A549 (cell line): Measurements from ENCODE around the gene MTIF3. TPM values are rescaled to one million over a fixed set of nuclear protein-coding genes. Genes with fewer than 3 reads are reported as not detected.

Source experiments
- ATAC-seq, 2 experiments: fragments of 200-7000 bp in 1 of 2; fragments of >200 bp in 1 of 2; cut with Nextera tagmentation in 1 of 2; cut with Tn5 transposase in 1 of 2; 3 replicates each; pipeline versions ENCODE4 v1.8.0 to v1.9.1; 2018 to 2020; ENCODE audit warnings: mild to moderate bottlenecking in 1 of 2, moderate library complexity in 1 of 2
- CTCF ChIA-PET: fragments of 300-600 bp; sonication (Branson Sonifier 250); formaldehyde crosslinking; extraction: SDS; loops from one replicate; lab custom pipeline; 2021; ENCODE audit warnings: antibody characterized with exemption, inconsistent platforms; lab: Yijun Ruan, JAX
- POLR2A ChIA-PET: fragments of 350-600 bp; formaldehyde crosslinking; extraction: SDS; loops from one replicate; lab custom pipeline; 2021; ENCODE audit warnings: antibody characterized with exemption, inconsistent platforms; lab: Yijun Ruan, JAX
- DNase-seq, 2 experiments: peaks; one replicate each; pipeline versions ENCODE4 v3.0.0 to v3.0.0-alpha.2; 2011 to 2016; ENCODE audit warnings: low read depth in 1 of 2, low spot score in 1 of 2
- FAIRE-seq: peaks from 2 replicates; lab custom pipeline; 2011; peaks lifted over from hg19 to GRCh38; lab: Jason Lieb, UNC
- H3K27ac ChIP-seq, 2 experiments: fragments of >200 bp; sonication (Bioruptor Twin); formaldehyde crosslinking; 3 replicates each; pipeline ENCODE4 v1.5.1; 2016 to 2017
- H3K4me1 ChIP-seq: fragments of >200 bp; sonication (Bioruptor Twin); formaldehyde crosslinking; 3 replicates; pipeline ENCODE4 v1.6.1; 2016
- H3K4me2 ChIP-seq: fragments of >200 bp; sonication (Bioruptor Twin); formaldehyde crosslinking; 3 replicates; pipeline ENCODE4 v1.6.1; 2016
- H3K4me3 ChIP-seq: fragments of >200 bp; sonication (Bioruptor Twin); formaldehyde crosslinking; 3 replicates; pipeline ENCODE4 v1.5.1; 2016
- H3K9me3 ChIP-seq: fragments of >200 bp; sonication (Bioruptor Twin); formaldehyde crosslinking; 3 replicates; pipeline ENCODE4 v1.6.1; 2016
- BHLHE40 ChIP-seq: IDR thresholded peaks from 2 replicates; pipeline ENCODE4 v1.6.1; 2012; ENCODE audit warnings: low read depth, low read length, inconsistent platforms
- CBX2 ChIP-seq: fragments of 200-600 bp; sonication (generic); IDR thresholded peaks from 2 replicates; pipeline ENCODE4 v1.6.1; 2016; ENCODE audit warnings: low read depth, mild to moderate bottlenecking, borderline replicate concordance
- CEBPB ChIP-seq, 2 experiments: fragments of >200 bp in 1 of 2; sonication (Bioruptor Twin) in 1 of 2; formaldehyde crosslinking in 1 of 2; IDR thresholded peaks; 2 replicates each; pipeline ENCODE4 v1.6.1; 2012 to 2016
- CHD2 ChIP-seq: fragments of 150-350 bp; IDR thresholded peaks from 2 replicates; pipeline ENCODE4 v1.6.1; 2014; ENCODE audit warnings: low read length; ENCODE audit not compliant: partially characterized antibody
- EHF ChIP-seq: fragments of 250-450 bp; sonication (Bioruptor Pico); IDR thresholded peaks from 2 replicates; pipeline ENCODE4 v1.5.0; 2020; ENCODE audit warnings: mild to moderate bottlenecking
- FOSB ChIP-seq: fragments of 250-450 bp; sonication (Bioruptor Pico); IDR thresholded peaks from 2 replicates; pipeline ENCODE4 v1.5.0; 2020; ENCODE audit warnings: mild to moderate bottlenecking, moderate library complexity
- HDAC2 ChIP-seq: fragments of 200-600 bp; sonication (generic); IDR thresholded peaks from 2 replicates; pipeline ENCODE4 v1.6.1; 2016
- HES2 ChIP-seq: fragments of >200 bp; sonication (Bioruptor Twin); formaldehyde crosslinking; IDR thresholded peaks from 2 replicates; pipeline ENCODE4 v1.6.1; 2016
- HOXA7 ChIP-seq: fragments of 250-450 bp; sonication (Bioruptor Pico); IDR thresholded peaks from 2 replicates; pipeline ENCODE4 v1.5.0; 2020; ENCODE audit warnings: mild to moderate bottlenecking, moderate library complexity
- JUN ChIP-seq, 2 experiments: fragments of >200 bp; sonication (Bioruptor Twin); formaldehyde crosslinking; IDR thresholded peaks; 2 replicates in 1 of 2; 3 replicates in 1 of 2; pipeline ENCODE4 v1.6.1; 2016 to 2017
- JUNB ChIP-seq: fragments of >200 bp; sonication (Bioruptor Twin); formaldehyde crosslinking; IDR thresholded peaks from 2 replicates; pipeline ENCODE4 v1.6.1; 2016
- KDM1A ChIP-seq: fragments of 200-600 bp; sonication (generic); IDR thresholded peaks from 2 replicates; pipeline ENCODE4 v1.6.1; 2016; ENCODE audit warnings: low read depth, mild to moderate bottlenecking
- MAZ ChIP-seq: fragments of 150-350 bp; IDR thresholded peaks from 2 replicates; pipeline ENCODE4 v1.6.1; 2014; ENCODE audit warnings: antibody characterized with exemption, low read depth, low read length, borderline replicate concordance
- MYC ChIP-seq: IDR thresholded peaks from 2 replicates; pipeline ENCODE4 v1.6.1; 2012; ENCODE audit warnings: mild to moderate bottlenecking, inconsistent platforms, low read length, improper control_type of control experiment, borderline replicate concordance
- NPAS2 ChIP-seq: fragments of 250-450 bp; sonication (Bioruptor Pico); IDR thresholded peaks from 2 replicates; pipeline ENCODE4 v1.8.0; 2022; ENCODE audit warnings: mild to moderate bottlenecking, moderate library complexity, borderline replicate concordance
- PBX3 ChIP-seq: IDR thresholded peaks from 2 replicates; pipeline ENCODE4 v1.6.1; 2012
- PHF8 ChIP-seq: fragments of 200-600 bp; sonication (generic); IDR thresholded peaks from 2 replicates; pipeline ENCODE4 v1.6.1; 2016; ENCODE audit warnings: low read depth, mild to moderate bottlenecking, antibody characterized with exemption, moderate library complexity, borderline replicate concordance
- POLR2A ChIP-seq: IDR thresholded peaks from 2 replicates; pipeline ENCODE4 v1.6.1; 2012; ENCODE audit warnings: mild to moderate bottlenecking, low read length
- RAD21 ChIP-seq, 2 experiments: fragments of >200 bp in 1 of 2; sonication (Bioruptor Twin) in 1 of 2; formaldehyde crosslinking in 1 of 2; IDR thresholded peaks in 1 of 2; conservative IDR thresholded peaks in 1 of 2; 2 replicates in 1 of 2; 3 replicates in 1 of 2; pipeline ENCODE4 v1.6.1; 2012 to 2018; ENCODE audit warnings: inconsistent platforms in 1 of 2
- RCOR1 ChIP-seq: fragments of 150-350 bp; IDR thresholded peaks from 2 replicates; pipeline ENCODE4 v1.6.1; 2014; ENCODE audit warnings: antibody characterized with exemption, low read length, low read depth
- RFX5 ChIP-seq: fragments of 450-650 bp; IDR thresholded peaks from 2 replicates; pipeline ENCODE4 v1.7.1; 2014; ENCODE audit warnings: antibody characterized with exemption, mild to moderate bottlenecking, moderate library complexity
- SMC3 ChIP-seq: fragments of >200 bp; sonication (Bioruptor Twin); formaldehyde crosslinking; IDR thresholded peaks from 3 replicates; pipeline ENCODE4 v1.6.1; 2018; ENCODE audit warnings: inconsistent platforms
- TP53 ChIP-seq: fragments of 250-450 bp; sonication (Bioruptor Pico); IDR thresholded peaks from 2 replicates; pipeline ENCODE4 v1.5.0; 2021; ENCODE audit warnings: mild to moderate bottlenecking, moderate library complexity
- ZFP36 ChIP-seq: fragments of 450-650 bp; IDR thresholded peaks from 2 replicates; pipeline ENCODE4 v1.6.1; 2014; ENCODE audit warnings: borderline replicate concordance; ENCODE audit not compliant: partially characterized antibody
- ZSCAN20 ChIP-seq: fragments of 250-450 bp; sonication (Bioruptor Pico); IDR thresholded peaks from 2 replicates; pipeline ENCODE4 v1.8.0; 2022; ENCODE audit warnings: mild to moderate bottlenecking, moderate library complexity
- WGBS: methylation state at CpG from one replicate; pipeline ENCODE4 v1.1.6; 2017; ENCODE audit errors: missing lambda C conversion rate; 5-methylcytosine and 5-hydroxymethylcytosine counted together
- polyA plus RNA-seq, 4 experiments: library from polyadenylated mRNA; depleted of rRNA in 3 of 4; stranded (reverse); fragments of >200 nt; fragmentation: RNase III in 1 of 4; extraction: RNeasy Plus Mini Kit Qiagen cat#74134 plus additional on column Dnase treatment in 1 of 4; gene quantifications; 2 replicates in 3 of 4; 3 replicates in 1 of 4; pipeline ENCODE4 v1.2.3, GENCODE V29; 2011 to 2017
- TF ChIP-seq, protein P1 (sequence below): fragments of 450-650 bp; IDR thresholded peaks from 2 replicates; pipeline ENCODE4 v1.6.1; 2014; ENCODE audit warnings: antibody characterized with exemption

The MTIF3 gene
- polyA plus RNA-seq, 2 of the 4 experiments (the other 2 are of a cell fraction): 31.7 to 61.8 TPM

DNA sequence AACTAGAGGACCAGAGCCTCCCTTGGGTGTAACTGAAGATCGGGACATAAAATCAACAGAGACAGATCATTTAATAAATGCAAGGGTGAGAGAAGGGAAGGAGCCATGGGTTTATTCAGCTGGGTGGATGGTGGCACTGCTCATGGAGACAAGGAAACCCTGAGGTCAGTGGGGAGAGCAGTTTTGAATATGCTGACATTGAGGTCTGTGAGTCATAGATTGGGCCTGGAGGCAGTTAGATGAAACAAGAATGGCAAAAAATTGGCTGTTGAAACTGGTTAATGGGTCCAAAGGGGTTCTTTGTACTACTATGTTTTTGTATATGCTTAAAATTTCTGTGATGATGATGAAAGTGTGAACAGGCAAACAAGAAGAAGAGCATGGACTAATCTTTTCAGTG lies 31.0 kb downstream of the MTIF3 start:
- H3K4me3 ChIP-seq: no peak overlapping the region

DNA sequence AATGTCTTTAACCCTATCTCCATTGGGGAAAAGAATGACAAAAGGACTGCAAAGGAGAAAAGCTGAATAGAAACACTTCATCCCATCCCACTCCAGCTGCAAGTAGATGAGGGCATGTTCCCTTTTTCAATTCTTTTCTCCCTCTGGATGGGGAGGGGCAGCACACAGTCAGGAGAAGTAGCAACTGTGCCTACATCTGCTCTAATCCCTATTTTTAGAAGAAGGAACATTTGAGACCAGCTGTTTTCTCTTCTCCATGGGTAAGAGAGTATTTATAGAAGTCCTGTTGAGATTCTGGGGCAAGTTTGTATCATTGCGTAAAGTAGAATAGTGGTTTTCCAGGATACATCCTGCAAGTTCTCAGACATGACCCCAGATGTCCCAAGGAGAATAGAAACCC lies 35.2 kb downstream of the MTIF3 start:
- ChIA-PET CTCF (interaction anchor here (0.7 to 1.9 kb wide), 4 partner anchors 9 to 53 kb away, joined by 3 to 4 read pairs (median 4); partner anchors contain the start of gene GTF3A), POLR2A (no interaction called here)
- DNase-seq (no peak), FAIRE-seq (no peak), ATAC-seq (no peak)
- H3K9me3 ChIP-seq: no peaks in the 10 kb centered on the region
- WGBS: 100% methylated on average over 1 of the region's 1 CpG
- no peaks in the 10 kb centered on the region for H3K4me1 ChIP-seq
- no peak overlapping the region for H3K4me2 ChIP-seq
- H3K27ac ChIP-seq: no peak overlapping the region
- no peak overlapping the region for H3K4me3 ChIP-seq
- TF ChIP-seq TP53 (CRISPR knock-in tag): no peak
- no peak for TF ChIP-seq CEBPB (IDR thresholded peaks at IDR 0.05)
- no peak for TF ChIP-seq RFX5
- TF ChIP-seq ZSCAN20 (CRISPR knock-in tag): no peak
- TF ChIP-seq JUN (IDR thresholded peaks at IDR 0.05): no peak
- no peak for TF ChIP-seq CHD2
- TF ChIP-seq JUNB: no peak
- no peak for TF ChIP-seq KDM1A
- no peak for TF ChIP-seq HES2
- no peak for TF ChIP-seq NPAS2
- TF ChIP-seq PBX3: no peak
- no peak for TF ChIP-seq ZFP36

More for the DNA sequence above, 31.0 kb downstream of the MTIF3 start:
- TF ChIP-seq PHF8 (no peak), HES2 (no peak), HOXA7 (CRISPR knock-in tag) (no peak), EHF (no peak), RFX5 (no peak), RAD21 (conservative IDR thresholded peaks at IDR 0.05 in 1 of 2, IDR thresholded peaks at IDR 0.05 in 1 of 2) (no peak), FOSB (CRISPR knock-in tag) (no peak), HDAC2 (no peak), SMC3 (no peak), CBX2 (no peak), RCOR1 (no peak), BHLHE40 (no peak), POLR2A (no peak), MYC (no peak), MAZ (no peak), JUN (IDR thresholded peaks at IDR 0.05) (no peak), CHD2 (no peak), JUNB (no peak)
- TF ChIP-seq, protein P1, sequence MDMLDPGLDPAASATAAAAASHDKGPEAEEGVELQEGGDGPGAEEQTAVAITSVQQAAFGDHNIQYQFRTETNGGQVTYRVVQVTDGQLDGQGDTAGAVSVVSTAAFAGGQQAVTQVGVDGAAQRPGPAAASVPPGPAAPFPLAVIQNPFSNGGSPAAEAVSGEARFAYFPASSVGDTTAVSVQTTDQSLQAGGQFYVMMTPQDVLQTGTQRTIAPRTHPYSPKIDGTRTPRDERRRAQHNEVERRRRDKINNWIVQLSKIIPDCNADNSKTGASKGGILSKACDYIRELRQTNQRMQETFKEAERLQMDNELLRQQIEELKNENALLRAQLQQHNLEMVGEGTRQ: no peak
- ChIA-PET POLR2A (no interaction called here), CTCF (interaction anchor here (0.6 to 1.2 kb wide), 2 partner anchors 29 to 80 kb away, joined by 4 to 5 read pairs; no protein-coding TSS in a partner anchor)
- no peaks in the 10 kb centered on the region for H3K4me1 ChIP-seq
- H3K27ac ChIP-seq: no peak overlapping the region
- WGBS: 46% methylated on average over 1 of the region's 1 CpG
- DNase-seq: no peak
- H3K9me3 ChIP-seq: no peaks in the 10 kb centered on the region
- H3K4me2 ChIP-seq: no peak overlapping the region
- no peak for FAIRE-seq
- no peak for ATAC-seq
